ENCODE data around the gene SLIT3. TPM values are rescaled to one million over a fixed set of nuclear protein-coding genes. Genes with fewer than 3 reads are reported as not detected.

Gene SLIT3
- total RNA-seq, 1 donor from 2014 or later, result 0.22 TPM

DNA sequence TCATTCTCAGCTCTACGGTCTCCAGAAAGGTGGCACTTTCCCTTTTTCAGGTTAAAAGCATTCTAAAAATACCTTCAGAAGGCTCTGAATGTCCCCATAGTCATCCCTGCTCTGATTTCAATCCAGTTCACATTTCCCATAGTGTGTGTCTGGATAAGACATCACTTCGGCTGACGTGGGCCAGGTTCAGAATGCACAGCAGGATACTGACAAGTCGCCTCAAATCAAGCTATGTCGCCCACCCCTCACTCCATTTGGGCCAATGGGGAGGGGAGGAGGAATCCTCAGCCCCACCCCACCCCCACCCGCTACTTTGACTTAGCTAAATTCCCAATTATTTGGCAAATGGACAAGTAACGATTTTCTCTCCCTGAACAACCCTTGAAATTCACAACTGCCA, 148.0 kb downstream of the SLIT3 start:
- H3K4me3 ChIP-seq, result no peak overlapping the region
- H3K27me3 Mint-ChIP-seq (ENCODE audit: insufficient read depth, low read depth), result peaks cover 2% of the 10 kb centered on the region
- no peaks in the 10 kb centered on the region for H3K9me3 ChIP-seq (ENCODE audit: low read depth)
- no peaks in the 10 kb centered on the region for H3K36me3 ChIP-seq
- H3K4me2 ChIP-seq, result no peak overlapping the region
- TF ChIP-seq, protein P1, sequence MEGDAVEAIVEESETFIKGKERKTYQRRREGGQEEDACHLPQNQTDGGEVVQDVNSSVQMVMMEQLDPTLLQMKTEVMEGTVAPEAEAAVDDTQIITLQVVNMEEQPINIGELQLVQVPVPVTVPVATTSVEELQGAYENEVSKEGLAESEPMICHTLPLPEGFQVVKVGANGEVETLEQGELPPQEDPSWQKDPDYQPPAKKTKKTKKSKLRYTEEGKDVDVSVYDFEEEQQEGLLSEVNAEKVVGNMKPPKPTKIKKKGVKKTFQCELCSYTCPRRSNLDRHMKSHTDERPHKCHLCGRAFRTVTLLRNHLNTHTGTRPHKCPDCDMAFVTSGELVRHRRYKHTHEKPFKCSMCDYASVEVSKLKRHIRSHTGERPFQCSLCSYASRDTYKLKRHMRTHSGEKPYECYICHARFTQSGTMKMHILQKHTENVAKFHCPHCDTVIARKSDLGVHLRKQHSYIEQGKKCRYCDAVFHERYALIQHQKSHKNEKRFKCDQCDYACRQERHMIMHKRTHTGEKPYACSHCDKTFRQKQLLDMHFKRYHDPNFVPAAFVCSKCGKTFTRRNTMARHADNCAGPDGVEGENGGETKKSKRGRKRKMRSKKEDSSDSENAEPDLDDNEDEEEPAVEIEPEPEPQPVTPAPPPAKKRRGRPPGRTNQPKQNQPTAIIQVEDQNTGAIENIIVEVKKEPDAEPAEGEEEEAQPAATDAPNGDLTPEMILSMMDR (IDR thresholded peaks at IDR 0.05), result no peak
- TF ChIP-seq EZH2 (IDR thresholded peaks at IDR 0.05), result no peak
- no peak for TF ChIP-seq EZH2phosphoT487 (IDR thresholded peaks at IDR 0.05)
- H3K36me3 Mint-ChIP-seq, result peaks cover 6% of the 10 kb centered on the region
- no peaks in the 10 kb centered on the region for H4K20me1 ChIP-seq (ENCODE audit: low read depth)
- H3K4me1 ChIP-seq, result peaks cover 9% of the 10 kb centered on the region
- H2AFZ ChIP-seq (replicated peaks), result no peak overlapping the region
- H3K79me2 ChIP-seq (ENCODE audit: low read depth), result no peaks in the 10 kb centered on the region
- no peaks in the 10 kb centered on the region for H3F3A ChIP-seq (ENCODE audit: low read depth)
- no peak overlapping the region for H3K27ac ChIP-seq
- H3K27ac Mint-ChIP-seq, result no peak overlapping the region
- peaks cover 30% of the 10 kb centered on the region for H3K4me1 Mint-ChIP-seq
- no peak overlapping the region for H3K9ac ChIP-seq
- DNase-seq (ENCODE audit: low spot score), result no peak
- no peaks in the 10 kb centered on the region for H3K27me3 ChIP-seq
- H3K9me3 Mint-ChIP-seq, result peaks cover 14% of the 10 kb centered on the region
- no peak overlapping the region for H3K4me3 Mint-ChIP-seq

DNA sequence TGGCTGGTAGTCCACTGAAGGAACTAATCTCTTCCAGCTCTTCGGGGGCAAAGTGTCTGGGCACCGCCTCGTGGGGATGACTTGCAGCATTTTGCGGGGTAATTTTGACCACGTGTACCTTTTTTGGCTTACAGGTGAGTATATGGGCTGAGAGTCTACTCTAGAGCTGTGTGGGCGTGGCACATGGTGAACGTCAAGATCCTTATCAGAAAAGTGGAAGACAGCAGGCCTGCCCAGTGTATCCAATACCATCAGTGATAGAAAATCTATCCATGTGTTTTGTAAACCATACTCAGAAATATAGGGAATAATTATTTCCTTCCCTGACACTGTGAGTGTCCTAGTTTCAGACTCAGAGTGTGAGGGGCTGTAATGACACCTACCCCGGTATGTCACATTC, 148.5 kb downstream of the SLIT3 start:
- H3K36me3 Mint-ChIP-seq, result peaks cover 2% of the 10 kb centered on the region
- no peak overlapping the region for H3K4me2 ChIP-seq
- H3K4me1 Mint-ChIP-seq, result peaks cover 32% of the 10 kb centered on the region

GRCh38 chr5:169151051-169151805, 149.7 kb downstream of the SLIT3 start:
- TF ChIP-seq, protein P1 (IDR thresholded peaks at IDR 0.05), result no peak
- TF ChIP-seq EZH2phosphoT487 (IDR thresholded peaks at IDR 0.05) (no peak), EZH2 (IDR thresholded peaks at IDR 0.05) (no peak)
- Mint-ChIP-seq H3K4me1 (peaks cover 32% of the 10 kb centered on the region), H3K36me3 (no peaks in the 10 kb centered on the region)

More for the DNA sequence above, 148.5 kb downstream of the SLIT3 start:
- peaks cover 2% of the 10 kb centered on the region for H3K27me3 Mint-ChIP-seq (ENCODE audit: insufficient read depth, low read depth)
- Histone ChIP-seq H4K20me1 (ENCODE audit: low read depth) (no peaks in the 10 kb centered on the region), H3K27me3 (no peaks in the 10 kb centered on the region), H2AFZ (replicated peaks) (no peak overlapping the region), H3K9ac (no peak overlapping the region), H3K4me1 (peaks cover 9% of the 10 kb centered on the region), H3K36me3 (no peaks in the 10 kb centered on the region), H3K9me3 (ENCODE audit: low read depth) (no peaks in the 10 kb centered on the region), H3K27ac (no peak overlapping the region), H3F3A (ENCODE audit: low read depth) (no peaks in the 10 kb centered on the region), H3K4me3 (no peak overlapping the region), H3K79me2 (ENCODE audit: low read depth) (no peaks in the 10 kb centered on the region)
- no peak for TF ChIP-seq EZH2phosphoT487 (IDR thresholded peaks at IDR 0.05)
- no peak for TF ChIP-seq EZH2 (IDR thresholded peaks at IDR 0.05)
- TF ChIP-seq, protein P1 (IDR thresholded peaks at IDR 0.05), result no peak
- H3K9me3 Mint-ChIP-seq, result peaks cover 9% of the 10 kb centered on the region
- no peak for DNase-seq (ENCODE audit: low spot score)
- no peak overlapping the region for H3K27ac Mint-ChIP-seq
- H3K4me3 Mint-ChIP-seq, result no peak overlapping the region

More at GRCh38 chr5:169151051-169151805, 149.7 kb downstream of the SLIT3 start:
- no peak overlapping the region for H3K4me2 ChIP-seq
- DNase-seq (ENCODE audit: low spot score), result no peak
- no peak overlapping the region for H3K9ac ChIP-seq
- peaks cover 9% of the 10 kb centered on the region for H3K4me1 ChIP-seq
- Mint-ChIP-seq H3K4me3 (no peak overlapping the region), H3K27ac (no peak overlapping the region), H3K27me3 (ENCODE audit: insufficient read depth, low read depth) (peaks cover 3% of the 10 kb centered on the region), H3K9me3 (peaks cover under 1% of the 10 kb centered on the region)
- H4K20me1 ChIP-seq (ENCODE audit: low read depth), result no peaks in the 10 kb centered on the region
- no peaks in the 10 kb centered on the region for H3F3A ChIP-seq (ENCODE audit: low read depth)
- H3K4me3 ChIP-seq, result no peak overlapping the region
- H3K27ac ChIP-seq, result no peak overlapping the region
- H3K27me3 ChIP-seq, result no peaks in the 10 kb centered on the region
- H3K9me3 ChIP-seq (ENCODE audit: low read depth), result no peaks in the 10 kb centered on the region
- H3K79me2 ChIP-seq (ENCODE audit: low read depth), result no peaks in the 10 kb centered on the region
- no peak overlapping the region for H2AFZ ChIP-seq (replicated peaks)
- no peaks in the 10 kb centered on the region for H3K36me3 ChIP-seq
